ENCODE data around the gene TSHZ1. TPM values are rescaled to one million over a fixed set of nuclear protein-coding genes. Genes with fewer than 3 reads are reported as not detected.

The TSHZ1 gene
- total RNA-seq, 2 experiments from 2014 or later = 5.9 to 9.5 TPM

GRCh38 chr18:75317703-75318102, 107.1 kb downstream of the TSHZ1 start:
- CTCF ChIA-PET (ENCODE audit: unreplicated experiment) = no interaction called here
- no peaks in the 10 kb centered on the region for H3K9me3 ChIP-seq (ENCODE audit: low read length)
- H3K4me3 ChIP-seq (ENCODE audit: low read depth, low read length, poor library complexity, severe bottlenecking) = no peak overlapping the region
- TF ChIP-seq CTCF (conservative IDR thresholded peaks at IDR 0.05; ENCODE audit: low read length) = no peak
- no peak for TF ChIP-seq EZH2phosphoT487 (IDR thresholded peaks at IDR 0.05; ENCODE audit: borderline replicate concordance, low read depth, low read length)
- POLR2A ChIA-PET = no interaction called here
- no peak overlapping the region for H2AFZ ChIP-seq (ENCODE audit: low read length)
- H3K36me3 ChIP-seq (ENCODE audit: insufficient read depth, low read length) = no peaks in the 10 kb centered on the region
- H4K20me1 ChIP-seq (ENCODE audit: insufficient read depth, low read length) = no peaks in the 10 kb centered on the region
- DNase-seq (ENCODE audit: low spot score) = no peak
- H3K4me2 ChIP-seq (ENCODE audit: low read length) = no peak overlapping the region
- intact Hi-C loops (cut with micrococcal nuclease; ENCODE audit: unreplicated experiment) = no loop called here
- H3K9me2 ChIP-seq (ENCODE audit: insufficient read depth, low read length) = no peaks in the 10 kb centered on the region
- H3K4me1 ChIP-seq (ENCODE audit: insufficient read depth, low read length, poor library complexity, severe bottlenecking) = no peaks in the 10 kb centered on the region
- H3K79me2 ChIP-seq (ENCODE audit: insufficient read depth, low read depth, low read length) = no peaks in the 10 kb centered on the region
- H3K27ac ChIP-seq (ENCODE audit: low read depth, low read length, poor library complexity, severe bottlenecking) = no peak overlapping the region
- BruUV-seq (replicated peaks) = no TSS peak

- Histone ChIP-seq H3K4me3 (ENCODE audit: low read depth, low read length, poor library complexity, severe bottlenecking) (no peak overlapping the region), H3K9me2 (ENCODE audit: insufficient read depth, low read length) (no peaks in the 10 kb centered on the region), H3K4me2 (ENCODE audit: low read length) (no peak overlapping the region), H3K4me1 (ENCODE audit: insufficient read depth, low read length, poor library complexity, severe bottlenecking) (no peaks in the 10 kb centered on the region), H4K20me1 (ENCODE audit: insufficient read depth, low read length) (no peaks in the 10 kb centered on the region), H3K9me3 (ENCODE audit: low read length) (no peaks in the 10 kb centered on the region), H3K79me2 (ENCODE audit: insufficient read depth, low read depth, low read length) (no peaks in the 10 kb centered on the region), H3K27ac (ENCODE audit: low read depth, low read length, poor library complexity, severe bottlenecking) (no peak overlapping the region), H3K36me3 (ENCODE audit: insufficient read depth, low read length) (no peaks in the 10 kb centered on the region), H2AFZ (ENCODE audit: low read length) (no peak overlapping the region)
- DNase-seq (ENCODE audit: low spot score) = no peak
- BruUV-seq (replicated peaks) = no TSS peak
- TF ChIP-seq CTCF (conservative IDR thresholded peaks at IDR 0.05; ENCODE audit: low read length) (no peak), EZH2phosphoT487 (IDR thresholded peaks at IDR 0.05; ENCODE audit: borderline replicate concordance, low read depth, low read length) (no peak)
- POLR2A ChIA-PET = interaction anchor here (0.6 kb wide), 1 partner anchor 966 kb away, joined by 3 read pairs; no protein-coding TSS in a partner anchor
- CTCF ChIA-PET (ENCODE audit: unreplicated experiment) = no interaction called here
- intact Hi-C loops (cut with micrococcal nuclease; ENCODE audit: unreplicated experiment) = no loop called here
Measured at GRCh38 chr18:75319905-75320304, 109.3 kb downstream of the TSHZ1 start.

- intact Hi-C loops (cut with micrococcal nuclease; ENCODE audit: unreplicated experiment) = no loop called here
- H2AFZ ChIP-seq (ENCODE audit: low read length) = no peak overlapping the region
- no peak overlapping the region for H3K27ac ChIP-seq (ENCODE audit: low read depth, low read length, poor library complexity, severe bottlenecking)
- no peak overlapping the region for H3K4me2 ChIP-seq (ENCODE audit: low read length)
- ChIA-PET POLR2A (interaction anchor here (0.6 kb wide), 1 partner anchor 965 kb away, joined by 3 read pairs; no protein-coding TSS in a partner anchor), CTCF (ENCODE audit: unreplicated experiment) (no interaction called here)
- DNase-seq (ENCODE audit: low spot score) = no peak
- no TSS peak for BruUV-seq (replicated peaks)
- no peaks in the 10 kb centered on the region for H3K79me2 ChIP-seq (ENCODE audit: insufficient read depth, low read depth, low read length)
- H3K9me2 ChIP-seq (ENCODE audit: insufficient read depth, low read length) = no peaks in the 10 kb centered on the region
- H3K4me1 ChIP-seq (ENCODE audit: insufficient read depth, low read length, poor library complexity, severe bottlenecking) = no peaks in the 10 kb centered on the region
- no peaks in the 10 kb centered on the region for H4K20me1 ChIP-seq (ENCODE audit: insufficient read depth, low read length)
- TF ChIP-seq CTCF (conservative IDR thresholded peaks at IDR 0.05; ENCODE audit: low read length) = no peak
- no peak for TF ChIP-seq EZH2phosphoT487 (IDR thresholded peaks at IDR 0.05; ENCODE audit: borderline replicate concordance, low read depth, low read length)
- H3K4me3 ChIP-seq (ENCODE audit: low read depth, low read length, poor library complexity, severe bottlenecking) = no peak overlapping the region
- no peaks in the 10 kb centered on the region for H3K9me3 ChIP-seq (ENCODE audit: low read length)
- no peaks in the 10 kb centered on the region for H3K36me3 ChIP-seq (ENCODE audit: insufficient read depth, low read length)
Measured at GRCh38 chr18:75320506-75320905, 109.9 kb downstream of the TSHZ1 start.
